ENCODE data around the gene GPR142.

DNA sequence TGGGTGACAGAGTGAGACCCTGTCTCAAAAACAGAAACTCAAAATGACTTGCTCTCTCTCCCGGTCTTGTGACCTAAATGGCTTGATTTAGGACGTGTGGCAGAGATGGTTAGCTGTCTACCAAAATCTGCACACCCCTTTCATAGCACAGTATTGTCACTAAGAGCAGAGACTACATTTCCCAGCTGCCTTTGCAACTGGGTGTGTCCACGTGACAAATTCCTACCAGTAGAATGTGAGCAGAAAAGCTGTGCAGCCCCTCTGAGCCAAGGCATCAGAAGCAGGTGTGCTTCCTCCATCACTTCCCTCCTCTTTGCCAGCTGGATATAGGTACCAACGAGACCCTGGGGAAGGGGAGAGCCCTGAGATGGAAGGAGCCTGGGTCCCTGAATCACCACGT is 25.5 kb downstream of the GPR142 start:
- TF ChIP-seq POLR2AphosphoS5 (IDR thresholded peaks at IDR 0.05; ENCODE audit: low read depth, low read length) (no peak), POLR2A (IDR thresholded peaks at IDR 0.05; ENCODE audit: low read depth, low read length) (no peak), TAF1 (IDR thresholded peaks at IDR 0.05; ENCODE audit: borderline replicate concordance, low read depth, low read length) (no peak)

All from GM12892 (cell line).